Measurements from ENCODE around the gene CPTP.

DNA sequence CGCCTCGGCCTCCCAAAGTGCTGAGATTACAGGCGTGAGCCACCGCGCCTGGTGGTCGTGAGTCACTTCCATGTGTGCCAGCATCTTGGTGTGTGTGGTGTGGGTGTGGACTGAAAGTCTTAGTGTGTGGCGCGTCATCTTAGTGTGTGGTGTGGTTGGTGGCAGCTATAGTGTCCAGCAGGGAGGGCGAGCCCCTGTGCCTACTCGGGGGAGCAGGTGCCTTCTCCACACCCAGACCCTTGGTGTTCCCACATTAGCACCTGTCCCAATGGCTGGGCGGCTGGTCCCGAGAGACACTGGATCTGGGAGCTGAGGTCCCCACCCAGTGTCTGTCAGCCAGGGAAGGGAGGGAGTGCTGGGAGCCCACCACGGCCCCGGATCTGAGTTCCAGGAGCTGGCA is 41.6 kb upstream of the CPTP start:
- TF ChIP-seq YY1 (IDR thresholded peaks at IDR 0.05; ENCODE audit: insufficient read depth, insufficient read length) (no peak), ZNF274 (IDR thresholded peaks at IDR 0.05; ENCODE audit: low read depth, low read length) (no peak)
